Smooth muscle cell (in vitro differentiated cells): ENCODE results near the gene RAPGEF2. TPM values are rescaled to one million over a fixed set of nuclear protein-coding genes. Genes with fewer than 3 reads are reported as not detected.

Source experiments
- DNase-seq: peaks from one replicate; lab custom pipeline; 2025; ENCODE audit not compliant: unreplicated experiment; lab: John Stamatoyannopoulos, UW
- H2AFZ ChIP-seq: fragments of 200-600 bp; sonication (generic); 2 replicates; pipeline ENCODE4 v1.6.0; 2016; ENCODE audit warnings: antibody characterized with exemption, low read depth, mild to moderate bottlenecking
- H3F3A ChIP-seq: fragments of 200-600 bp; sonication (generic); 2 replicates; pipeline ENCODE4 v1.6.0; 2017; ENCODE audit warnings: antibody characterized with exemption, low read depth
- H3K27ac ChIP-seq: fragments of 200-600 bp; sonication (generic); 2 replicates; pipeline ENCODE4 v1.5.1; 2016; ENCODE audit warnings: low read depth, mild to moderate bottlenecking
- H3K27me3 ChIP-seq: fragments of 200-600 bp; sonication (generic); 2 replicates; pipeline ENCODE4 v1.6.1; 2016; ENCODE audit warnings: low read depth, mild to moderate bottlenecking
- H3K36me3 ChIP-seq: fragments of 200-600 bp; sonication (generic); 2 replicates; pipeline ENCODE4 v1.5.1; 2016; ENCODE audit warnings: low read depth
- H3K4me1 ChIP-seq: fragments of 200-600 bp; sonication (generic); 2 replicates; pipeline ENCODE4 v1.5.1; 2016; ENCODE audit warnings: low read depth
- H3K4me2 ChIP-seq: fragments of 200-600 bp; sonication (generic); 2 replicates; pipeline ENCODE4 v1.6.0; 2016; ENCODE audit warnings: mild to moderate bottlenecking
- H3K4me3 ChIP-seq: fragments of 200-600 bp; sonication (generic); 2 replicates; pipeline ENCODE4 v1.5.1; 2016; ENCODE audit warnings: mild to moderate bottlenecking
- H3K79me2 ChIP-seq: fragments of 200-600 bp; sonication (generic); 2 replicates; pipeline ENCODE4 v1.6.0; 2016; ENCODE audit warnings: low read depth, mild to moderate bottlenecking
- H3K9ac ChIP-seq: fragments of 200-600 bp; sonication (generic); 2 replicates; pipeline ENCODE4 v1.6.0; 2016; ENCODE audit warnings: low read depth
- H3K9me3 ChIP-seq: fragments of 200-600 bp; sonication (generic); replicated peaks from 2 replicates; pipeline ENCODE4 v1.5.1; 2016; ENCODE audit warnings: low read depth
- H4K20me1 ChIP-seq: fragments of 200-600 bp; sonication (generic); 2 replicates; pipeline ENCODE4 v1.6.0; 2016; ENCODE audit warnings: low read depth
- CTCF ChIP-seq: fragments of 200-600 bp; sonication (generic); IDR thresholded peaks from 2 replicates; pipeline ENCODE4 v1.5.1; 2017; ENCODE audit warnings: borderline replicate concordance, mild to moderate bottlenecking, antibody characterized with exemption; ENCODE audit not compliant: insufficient read depth, poor library complexity, severe bottlenecking
- WGBS: methylation state at CpG from one replicate; pipeline ENCODE4 v1.1.7; 2016; ENCODE audit warnings: low lambda C conversion rate; 5-methylcytosine and 5-hydroxymethylcytosine counted together
- polyA plus RNA-seq: library from polyadenylated mRNA; unstranded; fragments of >200 nt; fragmentation: Nextera tagmentation; extraction: Ambion mirVana; gene quantifications from 2 replicates; pipeline ENCODE4 v1.2.1, GENCODE V29; 2016
- total RNA-seq: library from RNA; depleted of rRNA; stranded (reverse); fragments of >200 nt; gene quantifications from 2 replicates; pipeline ENCODE4 v1.2.3, GENCODE V29; 2014

Gene RAPGEF2
- total and polyA plus RNA-seq, 2 experiments from 2014 or later, result 7.4 to 44.7 TPM

GRCh38 chr4:159155119-159155518, 52.2 kb downstream of the RAPGEF2 start:
- peaks cover 38% of the 10 kb centered on the region for H3K4me1 ChIP-seq
- no peaks in the 10 kb centered on the region for H3K36me3 ChIP-seq
- H3K9ac ChIP-seq, result no peak overlapping the region
- H4K20me1 ChIP-seq, result peaks cover 99% of the 10 kb centered on the region
- no peak overlapping the region for H2AFZ ChIP-seq
- H3K27me3 ChIP-seq, result no peaks in the 10 kb centered on the region
- no peak for TF ChIP-seq CTCF
- no peak overlapping the region for H3K4me2 ChIP-seq
- 94% methylated on average over 4 of the region's 4 CpGs for WGBS
- peaks cover 87% of the 10 kb centered on the region for H3K79me2 ChIP-seq
- DNase-seq, result no peak
- no peak overlapping the region for H3K4me3 ChIP-seq
- no peaks in the 10 kb centered on the region for H3K9me3 ChIP-seq
- no peaks in the 10 kb centered on the region for H3F3A ChIP-seq
- no peak overlapping the region for H3K27ac ChIP-seq

GRCh38 chr4:159158083-159158617, 55.3 kb downstream of the RAPGEF2 start:
- H3K9ac ChIP-seq, result no peak overlapping the region
- peaks cover 99% of the 10 kb centered on the region for H4K20me1 ChIP-seq
- no peak for DNase-seq
- H3K36me3 ChIP-seq, result no peaks in the 10 kb centered on the region
- no peaks in the 10 kb centered on the region for H3K9me3 ChIP-seq
- TF ChIP-seq CTCF, result no peak
- no peak overlapping the region for H2AFZ ChIP-seq
- H3F3A ChIP-seq, result no peaks in the 10 kb centered on the region
- H3K79me2 ChIP-seq, result peaks cover 87% of the 10 kb centered on the region
- no peak overlapping the region for H3K27ac ChIP-seq
- H3K4me2 ChIP-seq, result no peak overlapping the region
- H3K4me1 ChIP-seq, result peaks cover 38% of the 10 kb centered on the region
- H3K27me3 ChIP-seq, result no peaks in the 10 kb centered on the region
- no peak overlapping the region for H3K4me3 ChIP-seq

GRCh38 chr4:159158985-159159384, 56.1 kb downstream of the RAPGEF2 start:
- no peak for TF ChIP-seq CTCF
- Histone ChIP-seq H3K79me2 (peaks cover 86% of the 10 kb centered on the region), H3K9ac (no peak overlapping the region), H3K27me3 (no peaks in the 10 kb centered on the region), H4K20me1 (peaks cover 98% of the 10 kb centered on the region), H3K4me3 (no peak overlapping the region), H3K9me3 (no peaks in the 10 kb centered on the region), H3F3A (no peaks in the 10 kb centered on the region), H3K4me2 (no peak overlapping the region), H2AFZ (no peak overlapping the region), H3K36me3 (no peaks in the 10 kb centered on the region), H3K27ac (no peak overlapping the region), H3K4me1 (peaks cover 38% of the 10 kb centered on the region)
- no peak for DNase-seq
- 93% methylated on average over 5 of the region's 5 CpGs for WGBS

GRCh38 chr4:159159611-159160010, 56.7 kb downstream of the RAPGEF2 start:
- Histone ChIP-seq H3F3A (no peaks in the 10 kb centered on the region), H3K27ac (no peak overlapping the region), H3K4me3 (no peak overlapping the region), H4K20me1 (peaks cover 95% of the 10 kb centered on the region), H3K27me3 (no peaks in the 10 kb centered on the region), H3K9me3 (no peaks in the 10 kb centered on the region), H3K9ac (no peak overlapping the region), H3K79me2 (peaks cover 85% of the 10 kb centered on the region), H2AFZ (no peak overlapping the region), H3K4me2 (no peak overlapping the region), H3K4me1 (peaks cover 38% of the 10 kb centered on the region), H3K36me3 (no peaks in the 10 kb centered on the region)
- no peak for TF ChIP-seq CTCF
- 93% methylated on average over 2 of the region's 2 CpGs for WGBS
- DNase-seq, result no peak
